ENCODE measurements around the gene EIF4E2. TPM values are rescaled to one million over a fixed set of nuclear protein-coding genes. Genes with fewer than 3 reads are reported as not detected.

The EIF4E2 gene
- total and polyA plus RNA-seq, 4 donors = 43.7 to 77.7 (median 65.9) TPM

- ATAC-seq (ENCODE audit: insufficient read depth, low FRiP score) (no peak), DNase-seq (no peak)
- Histone ChIP-seq H3K27me3 (ENCODE audit: control insufficient read depth in 3 of 3, insufficient read depth in 3 of 3, low read length in 2 of 3) (peaks cover 14 to 26% (median 17%) of the 10 kb centered on the region in 3 donors), H3K9me3 (ENCODE audit: control insufficient read depth in 4 of 4, insufficient read depth in 3 of 4, low read length in 3 of 4) (no peaks in the 10 kb centered on the region), H3K27ac (ENCODE audit: low read depth in 1 of 2, low read length in 1 of 2) (no peak overlapping the region), H3K4me3 (no peak overlapping the region), H3K36me3 (ENCODE audit: control insufficient read depth in 4 of 4, insufficient read depth in 4 of 4, low read length in 4 of 4) (no peaks in the 10 kb centered on the region), H3K4me1 (ENCODE audit: control insufficient read depth in 5 of 5, insufficient read depth in 5 of 5, low read length in 5 of 5) (peaks cover 0 to 8% (median 4%) of the 10 kb centered on the region in 5 donors), H3K9ac (ENCODE audit: insufficient read depth in 1 of 2, low read length in 2 of 2) (no peak overlapping the region)
- TF ChIP-seq, protein P1, sequence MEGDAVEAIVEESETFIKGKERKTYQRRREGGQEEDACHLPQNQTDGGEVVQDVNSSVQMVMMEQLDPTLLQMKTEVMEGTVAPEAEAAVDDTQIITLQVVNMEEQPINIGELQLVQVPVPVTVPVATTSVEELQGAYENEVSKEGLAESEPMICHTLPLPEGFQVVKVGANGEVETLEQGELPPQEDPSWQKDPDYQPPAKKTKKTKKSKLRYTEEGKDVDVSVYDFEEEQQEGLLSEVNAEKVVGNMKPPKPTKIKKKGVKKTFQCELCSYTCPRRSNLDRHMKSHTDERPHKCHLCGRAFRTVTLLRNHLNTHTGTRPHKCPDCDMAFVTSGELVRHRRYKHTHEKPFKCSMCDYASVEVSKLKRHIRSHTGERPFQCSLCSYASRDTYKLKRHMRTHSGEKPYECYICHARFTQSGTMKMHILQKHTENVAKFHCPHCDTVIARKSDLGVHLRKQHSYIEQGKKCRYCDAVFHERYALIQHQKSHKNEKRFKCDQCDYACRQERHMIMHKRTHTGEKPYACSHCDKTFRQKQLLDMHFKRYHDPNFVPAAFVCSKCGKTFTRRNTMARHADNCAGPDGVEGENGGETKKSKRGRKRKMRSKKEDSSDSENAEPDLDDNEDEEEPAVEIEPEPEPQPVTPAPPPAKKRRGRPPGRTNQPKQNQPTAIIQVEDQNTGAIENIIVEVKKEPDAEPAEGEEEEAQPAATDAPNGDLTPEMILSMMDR (IDR thresholded peaks at IDR 0.05; ENCODE audit: control extremely low read depth, extremely low read depth) = no peak
- 68% methylated on average over 6 of the region's 6 CpGs for WGBS, 2 donors
These were observed 25.7 kb upstream of the EIF4E2 start for GRCh38 chr2:232524771-232525170.

- TF ChIP-seq, protein P1 (IDR thresholded peaks at IDR 0.05; ENCODE audit: control extremely low read depth, extremely low read depth) = no peak
- no peak for ATAC-seq (ENCODE audit: insufficient read depth, low FRiP score)
- no peak overlapping the region for H3K9ac ChIP-seq (ENCODE audit: insufficient read depth in 1 of 2, low read length in 2 of 2)
These were observed 25.3 kb upstream of the EIF4E2 start for GRCh38 chr2:232525199-232525598.

DNA sequence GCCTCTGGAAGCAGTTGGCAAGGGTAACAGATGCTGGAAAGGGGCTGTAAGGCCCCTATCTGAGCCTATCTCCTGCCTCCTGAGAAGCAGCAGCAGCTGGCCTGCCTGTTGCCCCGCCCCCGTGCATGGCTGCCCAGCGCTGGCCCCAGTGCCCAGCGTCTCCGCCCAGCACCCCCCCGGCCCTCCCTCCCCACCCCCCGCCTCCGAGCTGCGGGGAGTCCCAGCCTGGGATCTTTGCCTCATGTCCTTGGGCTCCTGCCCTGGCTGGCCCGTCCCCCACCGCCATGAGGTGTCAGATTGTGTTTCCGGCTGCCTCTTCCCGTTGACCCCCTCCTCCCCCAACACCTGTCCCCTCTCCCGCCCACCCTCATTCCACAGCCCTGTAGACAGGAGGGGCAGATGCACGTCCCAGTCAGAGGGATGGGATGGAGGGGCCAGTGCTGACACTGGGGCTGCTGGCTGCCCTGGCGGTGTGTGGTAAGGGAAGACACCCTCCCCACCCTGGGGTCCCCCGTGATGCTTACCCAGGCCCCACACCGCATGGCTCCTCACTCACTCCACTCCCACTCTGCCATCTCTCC, 24.6 kb upstream of the EIF4E2 start, which contains the start of gene CHRND:
CHRND (plus strand) TSS at position 370 of the 581 bp plus-strand sequence; CDS start at position 426, 56 bp downstream.
- Histone ChIP-seq H3K36me3 (ENCODE audit: control insufficient read depth in 4 of 4, insufficient read depth in 4 of 4, low read length in 4 of 4) (no peaks in the 10 kb centered on the region), H3K9ac (ENCODE audit: insufficient read depth in 1 of 2, low read length in 2 of 2) (no peak within 1 kb of the TSS), H3K27me3 (ENCODE audit: control insufficient read depth in 3 of 3, insufficient read depth in 3 of 3, low read length in 2 of 3) (peaks cover 14 to 26% (median 17%) of the 10 kb centered on the region in 3 donors), H3K9me3 (ENCODE audit: control insufficient read depth in 4 of 4, insufficient read depth in 3 of 4, low read length in 3 of 4) (no peaks in the 10 kb centered on the region), H3K27ac (ENCODE audit: low read depth in 1 of 2, low read length in 1 of 2) (no peak within 1 kb of the TSS), H3K4me3 (no peak within 1 kb of the TSS), H3K4me1 (ENCODE audit: control insufficient read depth in 5 of 5, insufficient read depth in 5 of 5, low read length in 5 of 5) (peaks cover 0 to 8% (median 4%) of the 10 kb centered on the region in 5 donors)
- 18 to 19% methylated on average over 16 to 18 of the region's 18 CpGs for WGBS, 2 donors
- peak; percentile 56 to 72 (median 63) for DNase-seq
- TF ChIP-seq, protein P1 (IDR thresholded peaks at IDR 0.05; ENCODE audit: control extremely low read depth, extremely low read depth) = no peak
- ATAC-seq (ENCODE audit: insufficient read depth, low FRiP score) = no peak

More at GRCh38 chr2:232525199-232525598, 25.3 kb upstream of the EIF4E2 start:
- Histone ChIP-seq H3K9me3 (ENCODE audit: control insufficient read depth in 4 of 4, insufficient read depth in 3 of 4, low read length in 3 of 4) (no peaks in the 10 kb centered on the region), H3K27ac (ENCODE audit: low read depth in 1 of 2, low read length in 1 of 2) (no peak overlapping the region), H3K4me3 (no peak overlapping the region), H3K27me3 (ENCODE audit: control insufficient read depth in 3 of 3, insufficient read depth in 3 of 3, low read length in 2 of 3) (peaks cover 14 to 26% (median 17%) of the 10 kb centered on the region in 3 donors), H3K4me1 (ENCODE audit: control insufficient read depth in 5 of 5, insufficient read depth in 5 of 5, low read length in 5 of 5) (peaks cover 0 to 8% (median 4%) of the 10 kb centered on the region in 5 donors), H3K36me3 (ENCODE audit: control insufficient read depth in 4 of 4, insufficient read depth in 4 of 4, low read length in 4 of 4) (no peaks in the 10 kb centered on the region)
- no peak for DNase-seq
- 81 to 93% methylated on average over 13 to 14 of the region's 14 CpGs for WGBS, 2 donors
